Measurements from ENCODE around the gene SENP1. TPM values are rescaled to one million over a fixed set of nuclear protein-coding genes. Genes with fewer than 3 reads are reported as not detected.

The SENP1 gene
- total and polyA plus RNA-seq, 7 donors: 4.2 to 26.0 (median 16.9) TPM

DNA sequence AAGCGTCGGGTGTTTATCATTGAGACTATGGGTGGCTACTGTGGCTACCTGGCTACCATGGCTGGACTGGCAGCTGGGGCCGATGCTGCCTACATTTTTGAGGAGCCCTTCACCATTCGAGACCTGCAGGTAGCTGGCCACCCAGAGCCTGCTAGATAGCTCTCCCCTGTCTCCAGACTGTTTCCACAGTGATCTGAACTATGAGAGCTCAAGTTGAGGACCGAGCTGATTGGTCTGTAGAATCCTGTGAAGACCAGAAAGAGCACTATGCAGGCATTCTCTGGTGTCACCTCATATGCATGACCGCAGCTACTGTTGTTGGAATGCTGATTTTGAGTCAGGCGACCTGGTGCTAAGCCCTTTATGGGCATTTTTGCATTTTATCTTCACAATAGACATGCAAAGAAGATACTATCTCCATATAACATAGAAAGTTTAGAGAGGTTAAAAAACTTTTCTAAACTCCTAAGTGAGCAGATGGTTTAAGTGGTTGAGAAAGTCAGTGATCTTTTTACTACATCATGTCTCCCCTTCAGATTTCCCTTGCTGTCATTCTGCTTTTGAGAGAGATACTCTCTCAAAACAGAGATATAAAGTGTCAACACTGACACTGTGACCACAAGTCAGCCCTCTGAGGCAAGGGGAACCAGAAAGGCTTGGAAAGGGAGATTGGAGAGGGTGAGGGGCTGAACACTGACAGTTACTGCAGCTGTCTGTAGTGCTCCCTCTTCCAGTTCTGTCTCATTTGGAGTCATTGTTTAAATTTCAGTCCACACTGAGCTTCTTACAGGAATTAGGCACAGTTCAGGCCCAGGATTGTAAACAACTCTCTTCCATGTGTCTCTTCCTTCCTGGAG lies 37.2 kb upstream of the SENP1 start:
- no peak for DNase-seq
- H3K36me3 ChIP-seq: peaks cover 17 to 100% (median 49%) of the 10 kb centered on the region in 4 donors

DNA sequence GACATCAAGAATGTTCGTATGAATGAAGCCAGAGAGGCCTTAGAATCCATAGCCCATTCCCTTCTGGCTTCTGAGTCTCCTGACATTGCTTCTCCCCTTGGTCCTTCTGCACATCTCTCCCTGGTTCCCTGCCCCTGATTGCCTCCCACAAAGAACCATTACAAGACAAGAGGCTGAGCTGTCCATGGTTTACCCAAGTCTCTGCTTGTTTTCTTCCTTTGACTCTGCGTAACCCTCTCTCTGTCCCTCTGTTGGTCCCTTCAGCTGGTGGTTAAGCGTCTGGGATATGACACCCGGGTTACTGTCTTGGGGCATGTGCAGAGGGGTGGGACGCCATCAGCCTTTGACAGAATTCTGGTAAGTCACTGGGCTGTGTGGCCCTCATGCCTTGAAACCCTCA lies 29.1 kb upstream of the SENP1 start:
- intact Hi-C loops (cut with DNase I): no loop called here
- no peak overlapping the region for H3K4me3 ChIP-seq
- no peaks in the 10 kb centered on the region for H3K4me1 ChIP-seq
- 97% methylated on average over 5 of the region's 5 CpGs for WGBS, 2 donors
- H3K27ac ChIP-seq: no peak overlapping the region
- H3K27me3 ChIP-seq: no peaks in the 10 kb centered on the region
- DNase-seq: no peak
- TF ChIP-seq, protein P1, sequence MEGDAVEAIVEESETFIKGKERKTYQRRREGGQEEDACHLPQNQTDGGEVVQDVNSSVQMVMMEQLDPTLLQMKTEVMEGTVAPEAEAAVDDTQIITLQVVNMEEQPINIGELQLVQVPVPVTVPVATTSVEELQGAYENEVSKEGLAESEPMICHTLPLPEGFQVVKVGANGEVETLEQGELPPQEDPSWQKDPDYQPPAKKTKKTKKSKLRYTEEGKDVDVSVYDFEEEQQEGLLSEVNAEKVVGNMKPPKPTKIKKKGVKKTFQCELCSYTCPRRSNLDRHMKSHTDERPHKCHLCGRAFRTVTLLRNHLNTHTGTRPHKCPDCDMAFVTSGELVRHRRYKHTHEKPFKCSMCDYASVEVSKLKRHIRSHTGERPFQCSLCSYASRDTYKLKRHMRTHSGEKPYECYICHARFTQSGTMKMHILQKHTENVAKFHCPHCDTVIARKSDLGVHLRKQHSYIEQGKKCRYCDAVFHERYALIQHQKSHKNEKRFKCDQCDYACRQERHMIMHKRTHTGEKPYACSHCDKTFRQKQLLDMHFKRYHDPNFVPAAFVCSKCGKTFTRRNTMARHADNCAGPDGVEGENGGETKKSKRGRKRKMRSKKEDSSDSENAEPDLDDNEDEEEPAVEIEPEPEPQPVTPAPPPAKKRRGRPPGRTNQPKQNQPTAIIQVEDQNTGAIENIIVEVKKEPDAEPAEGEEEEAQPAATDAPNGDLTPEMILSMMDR (IDR thresholded peaks at IDR 0.05): no peak
- TF ChIP-seq POLR2A (IDR thresholded peaks at IDR 0.05): no peak
- no peak for TF ChIP-seq POLR2AphosphoS5 (IDR thresholded peaks at IDR 0.05)
- TF ChIP-seq EP300 (IDR thresholded peaks at IDR 0.05): no peak
- H3K9me3 ChIP-seq: no peaks in the 10 kb centered on the region
- peaks cover 30 to 100% (median 55%) of the 10 kb centered on the region in 4 donors for H3K36me3 ChIP-seq

More for the DNA sequence above, 37.2 kb upstream of the SENP1 start:
- H3K27me3 ChIP-seq: no peaks in the 10 kb centered on the region
- intact Hi-C loops (cut with DNase I): no loop called here
- H3K27ac ChIP-seq: no peak overlapping the region
- no peaks in the 10 kb centered on the region for H3K9me3 ChIP-seq
- 91 to 92% methylated on average over 7 of the region's 7 CpGs for WGBS, 2 donors
- no peaks in the 10 kb centered on the region for H3K4me1 ChIP-seq
- H3K4me3 ChIP-seq: no peak overlapping the region
- TF ChIP-seq POLR2A (IDR thresholded peaks at IDR 0.05) (no peak), POLR2AphosphoS5 (IDR thresholded peaks at IDR 0.05) (no peak), EP300 (IDR thresholded peaks at IDR 0.05) (no peak)
- TF ChIP-seq, protein P1 (IDR thresholded peaks at IDR 0.05): no peak

DNA sequence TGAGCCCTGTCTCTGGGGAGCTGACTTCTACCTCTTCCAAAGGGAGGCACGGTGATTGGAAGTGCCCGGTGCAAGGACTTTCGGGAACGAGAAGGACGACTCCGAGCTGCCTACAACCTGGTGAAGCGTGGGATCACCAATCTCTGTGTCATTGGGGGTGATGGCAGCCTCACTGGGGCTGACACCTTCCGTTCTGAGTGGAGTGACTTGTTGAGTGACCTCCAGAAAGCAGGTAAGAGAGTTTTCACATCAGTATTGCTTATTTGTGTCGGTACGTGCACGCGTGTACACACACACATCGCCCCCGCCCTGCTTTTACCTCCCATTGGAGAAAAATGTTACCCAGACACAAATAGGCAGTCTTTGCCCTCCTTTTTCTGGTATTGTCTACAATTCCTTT lies 26.9 kb upstream of the SENP1 start:
- Histone ChIP-seq H3K4me1 (no peaks in the 10 kb centered on the region), H3K36me3 (peaks cover 30 to 91% (median 45%) of the 10 kb centered on the region in 4 donors), H3K9me3 (no peaks in the 10 kb centered on the region), H3K27me3 (no peaks in the 10 kb centered on the region), H3K4me3 (no peak overlapping the region), H3K27ac (no peak overlapping the region)
- no peak for DNase-seq
- WGBS, 2 donors: 94 to 97% methylated on average over 14 of the region's 14 CpGs
- intact Hi-C loops (cut with DNase I): no loop called here
- TF ChIP-seq POLR2AphosphoS5 (IDR thresholded peaks at IDR 0.05) (no peak), EP300 (IDR thresholded peaks at IDR 0.05) (no peak), POLR2A (IDR thresholded peaks at IDR 0.05) (no peak)
- TF ChIP-seq, protein P1 (IDR thresholded peaks at IDR 0.05): no peak

DNA sequence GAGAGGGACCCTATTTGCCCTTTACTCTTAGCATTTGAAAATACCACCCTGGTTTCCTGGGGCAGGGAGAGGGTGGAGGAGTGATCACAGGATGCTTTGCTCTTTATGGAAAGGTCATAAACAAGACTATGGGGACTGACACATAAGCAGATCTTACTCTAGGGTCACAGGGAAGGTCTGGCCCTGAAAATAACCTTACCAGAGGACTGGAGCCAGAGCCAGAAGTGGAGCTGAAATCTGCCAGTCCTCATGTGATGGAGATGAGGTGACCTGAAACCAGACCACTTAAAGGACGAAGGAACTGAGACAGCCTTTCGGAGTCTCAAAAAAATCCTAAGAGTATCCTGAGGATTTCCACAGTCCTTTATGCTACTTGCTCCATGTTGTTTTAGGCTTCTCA lies 25.6 kb upstream of the SENP1 start:
- peaks cover 33 to 91% (median 37%) of the 10 kb centered on the region in 4 donors for H3K36me3 ChIP-seq
- H3K9me3 ChIP-seq: no peaks in the 10 kb centered on the region
- 98% methylated on average over 2 of the region's 2 CpGs for WGBS, 2 donors

DNA sequence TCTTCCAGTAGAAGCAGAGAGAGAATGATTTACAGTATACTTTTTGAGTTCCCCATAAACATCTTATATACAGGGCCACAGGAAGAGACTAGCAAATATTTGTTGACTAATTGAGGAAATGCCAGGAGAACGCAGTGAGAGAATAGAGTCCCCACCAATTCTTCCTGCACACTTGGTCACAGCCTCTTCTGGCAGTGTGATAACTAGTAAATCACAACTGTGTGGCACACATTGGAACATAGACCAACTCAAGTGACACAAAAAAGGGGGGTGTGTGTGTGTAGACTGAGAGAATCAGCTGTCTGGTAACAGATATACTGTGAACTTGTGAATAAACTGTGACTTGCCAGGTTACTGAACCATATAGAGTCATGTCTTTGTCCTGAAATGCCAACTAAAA lies 23.5 kb upstream of the SENP1 start:
- no peak for DNase-seq
- Histone ChIP-seq H3K27ac (no peak overlapping the region), H3K4me1 (peaks cover 0 to 8% (median 0%) of the 10 kb centered on the region in 4 donors), H3K27me3 (no peaks in the 10 kb centered on the region), H3K9me3 (no peaks in the 10 kb centered on the region), H3K4me3 (no peak overlapping the region), H3K36me3 (peaks cover 23 to 88% (median 37%) of the 10 kb centered on the region in 4 donors)
- intact Hi-C loops (cut with DNase I): no loop called here
- WGBS, 2 donors: 80 to 82% methylated on average over 1 of the region's 1 CpG
- TF ChIP-seq POLR2A (IDR thresholded peaks at IDR 0.05): no peak
- TF ChIP-seq POLR2AphosphoS5 (IDR thresholded peaks at IDR 0.05): no peak
- TF ChIP-seq, protein P1 (IDR thresholded peaks at IDR 0.05): no peak
- TF ChIP-seq EP300 (IDR thresholded peaks at IDR 0.05): no peak

More for the DNA sequence above, 25.6 kb upstream of the SENP1 start:
- H3K27me3 ChIP-seq: no peaks in the 10 kb centered on the region
- H3K27ac ChIP-seq: no peak overlapping the region
- DNase-seq: no peak
- H3K4me1 ChIP-seq: no peaks in the 10 kb centered on the region
- intact Hi-C loops (cut with DNase I): no loop called here
- no peak for TF ChIP-seq POLR2AphosphoS5 (IDR thresholded peaks at IDR 0.05)
- no peak overlapping the region for H3K4me3 ChIP-seq

Measured in sigmoid colon (tissue), 7 donors.